ENCODE data around the gene RPS6KA2.

DNA sequence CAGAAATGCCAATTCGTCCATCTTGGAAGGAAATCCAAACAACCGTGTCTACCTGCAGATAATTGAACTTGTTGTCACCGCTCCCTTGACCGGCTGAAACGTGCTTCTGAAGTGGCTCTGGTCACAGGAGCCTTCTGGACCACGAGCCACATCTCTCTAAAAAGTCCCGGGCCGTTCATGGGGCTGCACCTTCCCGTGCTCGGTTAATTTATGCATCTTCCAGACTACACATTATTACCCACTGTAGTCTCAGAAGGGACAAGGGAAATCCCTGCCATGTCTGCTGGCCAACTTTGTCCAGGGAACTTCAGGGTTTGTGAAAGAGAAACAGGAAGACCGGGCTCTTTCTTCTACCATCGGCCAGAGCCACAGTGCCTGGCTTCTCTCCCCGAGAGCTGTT, 180.9 kb downstream of the RPS6KA2 start:
- TF ChIP-seq, protein P1, sequence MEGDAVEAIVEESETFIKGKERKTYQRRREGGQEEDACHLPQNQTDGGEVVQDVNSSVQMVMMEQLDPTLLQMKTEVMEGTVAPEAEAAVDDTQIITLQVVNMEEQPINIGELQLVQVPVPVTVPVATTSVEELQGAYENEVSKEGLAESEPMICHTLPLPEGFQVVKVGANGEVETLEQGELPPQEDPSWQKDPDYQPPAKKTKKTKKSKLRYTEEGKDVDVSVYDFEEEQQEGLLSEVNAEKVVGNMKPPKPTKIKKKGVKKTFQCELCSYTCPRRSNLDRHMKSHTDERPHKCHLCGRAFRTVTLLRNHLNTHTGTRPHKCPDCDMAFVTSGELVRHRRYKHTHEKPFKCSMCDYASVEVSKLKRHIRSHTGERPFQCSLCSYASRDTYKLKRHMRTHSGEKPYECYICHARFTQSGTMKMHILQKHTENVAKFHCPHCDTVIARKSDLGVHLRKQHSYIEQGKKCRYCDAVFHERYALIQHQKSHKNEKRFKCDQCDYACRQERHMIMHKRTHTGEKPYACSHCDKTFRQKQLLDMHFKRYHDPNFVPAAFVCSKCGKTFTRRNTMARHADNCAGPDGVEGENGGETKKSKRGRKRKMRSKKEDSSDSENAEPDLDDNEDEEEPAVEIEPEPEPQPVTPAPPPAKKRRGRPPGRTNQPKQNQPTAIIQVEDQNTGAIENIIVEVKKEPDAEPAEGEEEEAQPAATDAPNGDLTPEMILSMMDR (IDR thresholded peaks at IDR 0.05) = no peak
- no peak for TF ChIP-seq POLR2A (IDR thresholded peaks at IDR 0.05)

Data from Peyer's patch (tissue), 4 donors.